Measurements from ENCODE around the gene KATNB1.

- TF ChIP-seq CTCF (IDR thresholded peaks at IDR 0.05; ENCODE audit: low read depth, low read length, poor library complexity, severe bottlenecking) (no peak), EZH2phosphoT487 (IDR thresholded peaks at IDR 0.05; ENCODE audit: borderline replicate concordance, low read length) (no peak)
These were observed 1.2 kb upstream of the KATNB1 start for GRCh38 chr16:57734308-57734924.
